Nephron (organoid): ENCODE results near the gene PLIN1.
A peak's percentile ranks its signal among the peaks of the same experiment; 100 is the strongest.

ENCODE experiments used
- H3K27ac Mint-ChIP-seq, 3 experiments: 2 replicates each; pipeline ENCODE4 v1.8.0; 2020; ENCODE audit warnings: mixed read lengths in 3 of 3, mild to moderate bottlenecking in 2 of 3, moderate library complexity in 1 of 3
- H3K27me3 Mint-ChIP-seq: 2 replicates; pipeline ENCODE4 v1.8.0; 2021; ENCODE audit warnings: low read depth, mild to moderate bottlenecking, moderate library complexity, mixed read lengths
- H3K36me3 Mint-ChIP-seq: 2 replicates; pipeline ENCODE4 v1.8.0; 2020; ENCODE audit warnings: low read depth, mixed read lengths
- H3K4me1 Mint-ChIP-seq: 2 replicates; pipeline ENCODE4 v1.8.0; 2020; ENCODE audit warnings: mixed read lengths
- H3K4me3 Mint-ChIP-seq, 3 experiments: 2 replicates each; pipeline ENCODE4 v1.8.0; 2020; ENCODE audit warnings: mild to moderate bottlenecking in 3 of 3, mixed read lengths in 3 of 3, moderate library complexity in 2 of 3
- H3K9me3 Mint-ChIP-seq: 2 replicates; pipeline ENCODE4 v1.8.0; 2020; ENCODE audit warnings: mixed read lengths
- TF ChIP-seq, protein P1 (sequence below), 3 experiments: fragments of 200-600 bp; sonication (generic); IDR thresholded peaks; one replicate each; pipeline ENCODE4 v1.5.0; 2021; ENCODE audit warnings: antibody characterized with exemption in 3 of 3; ENCODE audit not compliant: unreplicated experiment in 3 of 3

Gene PLIN1

GRCh38 chr15:89666858-89667705, 12.1 kb downstream of the PLIN1 start:
- Mint-ChIP-seq H3K27ac (no peak overlapping the region), H3K9me3 (no peaks in the 10 kb centered on the region), H3K27me3 (peaks cover 13% of the 10 kb centered on the region), H3K4me1 (peaks cover 18% of the 10 kb centered on the region), H3K4me3 (peak overlapping the region; percentile 39 to 65 (median 48)), H3K36me3 (no peaks in the 10 kb centered on the region)
- TF ChIP-seq, protein P1, sequence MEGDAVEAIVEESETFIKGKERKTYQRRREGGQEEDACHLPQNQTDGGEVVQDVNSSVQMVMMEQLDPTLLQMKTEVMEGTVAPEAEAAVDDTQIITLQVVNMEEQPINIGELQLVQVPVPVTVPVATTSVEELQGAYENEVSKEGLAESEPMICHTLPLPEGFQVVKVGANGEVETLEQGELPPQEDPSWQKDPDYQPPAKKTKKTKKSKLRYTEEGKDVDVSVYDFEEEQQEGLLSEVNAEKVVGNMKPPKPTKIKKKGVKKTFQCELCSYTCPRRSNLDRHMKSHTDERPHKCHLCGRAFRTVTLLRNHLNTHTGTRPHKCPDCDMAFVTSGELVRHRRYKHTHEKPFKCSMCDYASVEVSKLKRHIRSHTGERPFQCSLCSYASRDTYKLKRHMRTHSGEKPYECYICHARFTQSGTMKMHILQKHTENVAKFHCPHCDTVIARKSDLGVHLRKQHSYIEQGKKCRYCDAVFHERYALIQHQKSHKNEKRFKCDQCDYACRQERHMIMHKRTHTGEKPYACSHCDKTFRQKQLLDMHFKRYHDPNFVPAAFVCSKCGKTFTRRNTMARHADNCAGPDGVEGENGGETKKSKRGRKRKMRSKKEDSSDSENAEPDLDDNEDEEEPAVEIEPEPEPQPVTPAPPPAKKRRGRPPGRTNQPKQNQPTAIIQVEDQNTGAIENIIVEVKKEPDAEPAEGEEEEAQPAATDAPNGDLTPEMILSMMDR (IDR thresholded peaks at IDR 0.05; ENCODE audit: unreplicated experiment in 3 of 3): no peak

DNA sequence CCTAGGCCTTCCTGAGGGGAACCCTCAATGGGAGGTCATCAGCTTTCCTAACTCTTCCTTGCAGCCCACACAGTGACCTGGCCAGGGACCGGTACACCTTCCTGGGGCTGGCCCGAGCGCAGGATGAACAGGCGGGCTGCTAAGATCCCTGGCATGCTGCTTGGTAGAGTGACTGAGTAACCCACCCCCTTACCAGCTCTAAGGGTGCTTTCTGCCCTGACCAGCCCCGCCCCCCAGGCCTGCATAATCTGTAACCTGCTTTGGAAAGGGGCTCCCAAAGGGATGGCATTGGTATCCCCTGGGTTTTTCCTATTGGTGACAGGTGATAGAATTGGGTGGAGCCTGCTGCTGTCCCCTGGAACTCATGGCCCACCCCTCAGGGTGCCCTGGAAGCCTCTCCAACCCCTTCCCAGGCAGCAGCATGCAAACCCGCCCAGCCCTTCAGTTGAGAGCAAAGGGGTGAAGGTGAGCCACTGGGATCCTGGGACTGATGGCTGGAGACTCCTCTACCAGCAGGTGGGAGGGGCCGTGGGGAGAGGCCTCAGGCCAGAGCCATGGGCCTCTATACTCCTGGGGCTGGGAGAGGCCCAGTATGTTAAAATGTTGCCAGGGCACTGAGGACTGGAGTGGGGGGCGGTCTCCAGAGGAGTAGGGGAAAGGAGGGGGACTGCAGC, 12.8 kb downstream of the PLIN1 start:
- TF ChIP-seq, protein P1 (IDR thresholded peaks at IDR 0.05; ENCODE audit: unreplicated experiment in 3 of 3): no peak
- Mint-ChIP-seq H3K36me3 (no peaks in the 10 kb centered on the region), H3K27me3 (peaks cover 13% of the 10 kb centered on the region), H3K4me3 (peak overlapping the region; percentile 27 to 66 (median 41)), H3K9me3 (no peaks in the 10 kb centered on the region), H3K27ac (no peak overlapping the region), H3K4me1 (peaks cover 18% of the 10 kb centered on the region)

DNA sequence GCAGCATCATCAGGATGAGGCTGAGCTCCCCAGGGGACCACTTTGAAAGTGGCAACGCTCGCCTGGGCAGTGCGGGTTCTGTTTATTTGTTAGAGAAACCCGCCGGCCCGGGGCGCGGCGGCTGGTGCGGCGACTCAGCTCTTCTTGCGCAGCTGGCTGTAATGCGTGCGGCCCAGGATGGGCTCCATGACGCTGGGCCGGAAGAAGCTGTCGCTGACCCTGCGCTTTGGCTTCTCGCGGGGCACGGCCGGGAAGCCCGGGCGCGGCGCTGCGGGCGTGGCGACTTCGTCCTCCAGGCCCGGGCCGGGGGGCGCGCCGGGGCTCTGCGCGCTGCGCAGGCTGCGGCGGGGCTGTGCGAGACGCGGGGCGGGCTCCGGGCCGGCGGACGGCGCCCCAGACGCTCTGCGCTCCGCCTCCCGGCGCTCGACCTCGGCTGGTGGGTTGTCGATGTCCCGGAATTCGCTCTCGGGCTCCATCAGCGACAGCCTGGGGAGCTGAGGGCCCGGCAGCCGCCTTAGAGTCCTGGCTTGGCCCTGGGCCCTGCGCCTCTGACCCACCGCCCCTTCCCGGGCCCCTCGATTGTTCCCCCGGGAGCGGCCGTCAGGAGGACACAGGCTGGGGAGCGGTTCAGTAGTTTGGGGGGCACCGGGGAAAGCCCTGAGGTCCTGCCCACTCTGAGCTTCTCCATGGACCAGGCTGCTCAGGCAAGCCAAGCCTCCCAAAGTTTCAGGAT, 13.6 kb downstream of the PLIN1 start:
- no peaks in the 10 kb centered on the region for H3K36me3 Mint-ChIP-seq
- H3K4me1 Mint-ChIP-seq: peaks cover 18% of the 10 kb centered on the region
- H3K27me3 Mint-ChIP-seq: peaks cover 14% of the 10 kb centered on the region
- TF ChIP-seq, protein P1 (IDR thresholded peaks at IDR 0.05; ENCODE audit: unreplicated experiment in 3 of 3): no peak
- peak overlapping the region; percentile 66 to 85 (median 84) for H3K4me3 Mint-ChIP-seq
- no peak overlapping the region for H3K27ac Mint-ChIP-seq
- H3K9me3 Mint-ChIP-seq: no peaks in the 10 kb centered on the region

GRCh38 chr15:89664441-89665350, 14.5 kb downstream of the PLIN1 start:
- H3K9me3 Mint-ChIP-seq: no peaks in the 10 kb centered on the region
- H3K4me1 Mint-ChIP-seq: peaks cover 18% of the 10 kb centered on the region
- TF ChIP-seq, protein P1 (IDR thresholded peaks at IDR 0.05; ENCODE audit: unreplicated experiment in 3 of 3): no peak
- peaks cover 13% of the 10 kb centered on the region for H3K27me3 Mint-ChIP-seq
- peak overlapping the region; percentile 75 to 85 (median 84) for H3K4me3 Mint-ChIP-seq
- peak overlapping the region; percentile 48 to 89 (median 76) for H3K27ac Mint-ChIP-seq
- no peaks in the 10 kb centered on the region for H3K36me3 Mint-ChIP-seq

- TF ChIP-seq, protein P1 (IDR thresholded peaks at IDR 0.05; ENCODE audit: unreplicated experiment in 3 of 3): no peak
- H3K4me3 Mint-ChIP-seq: peak overlapping the region; percentile 32 to 70 (median 58)
- H3K27me3 Mint-ChIP-seq: peaks cover 10% of the 10 kb centered on the region
- no peaks in the 10 kb centered on the region for H3K36me3 Mint-ChIP-seq
- H3K9me3 Mint-ChIP-seq: no peaks in the 10 kb centered on the region
- H3K27ac Mint-ChIP-seq: peak overlapping the region; percentile 28 to 88 (median 86)
- H3K4me1 Mint-ChIP-seq: peaks cover 18% of the 10 kb centered on the region
Measured at GRCh38 chr15:89662893-89663626, 16.1 kb downstream of the PLIN1 start.
